Loucy (cell line): ENCODE data around the gene MCHR1.
A peak's percentile ranks its signal among the peaks of the same experiment; 100 is the strongest.

ENCODE experiments used
- H2AFZ ChIP-seq: fragments of 200-600 bp; sonication (generic); 2 replicates; pipeline ENCODE4 v1.6.0; 2016; ENCODE audit warnings: antibody characterized with exemption, mild to moderate bottlenecking, low read length, moderate library complexity
- H3F3A ChIP-seq: fragments of 200-600 bp; 2 replicates; pipeline ENCODE4 v1.6.0; 2016; ENCODE audit warnings: antibody characterized with exemption, low read depth, mild to moderate bottlenecking
- H3K27me3 ChIP-seq: fragments of 200-600 bp; sonication (generic); 2 replicates; pipeline ENCODE4 v1.6.1; 2014; ENCODE audit warnings: low read length, mild to moderate bottlenecking; ENCODE audit not compliant: insufficient read depth, poor library complexity, severe bottlenecking
- H3K36me3 ChIP-seq: fragments of 200-600 bp; sonication (generic); 2 replicates; pipeline ENCODE4 v1.6.1; 2016; ENCODE audit warnings: low read length; ENCODE audit not compliant: insufficient read depth
- H3K4me1 ChIP-seq: fragments of 200-600 bp; sonication (generic); 2 replicates; pipeline ENCODE4 v1.5.1; 2014; ENCODE audit warnings: low read length, mild to moderate bottlenecking; ENCODE audit not compliant: insufficient read depth, poor library complexity, severe bottlenecking
- H3K4me2 ChIP-seq: fragments of 200-600 bp; sonication (generic); 2 replicates; pipeline ENCODE4 v1.6.0; 2014; ENCODE audit warnings: antibody characterized with exemption, low read length, low read depth, mild to moderate bottlenecking; ENCODE audit not compliant: poor library complexity, severe bottlenecking
- H3K4me3 ChIP-seq: fragments of 200-600 bp; sonication (generic); 2 replicates; pipeline ENCODE4 v1.5.1; 2014; ENCODE audit warnings: low read length, mild to moderate bottlenecking, mixed read lengths; ENCODE audit not compliant: poor library complexity, severe bottlenecking
- H3K79me2 ChIP-seq: fragments of 200-600 bp; sonication (generic); 2 replicates; pipeline ENCODE4 v1.6.1; 2014; ENCODE audit warnings: low read length; ENCODE audit not compliant: insufficient read depth
- H3K9ac ChIP-seq: fragments of 200-600 bp; sonication (generic); 2 replicates; pipeline ENCODE4 v1.6.0; 2014; ENCODE audit warnings: mild to moderate bottlenecking, low read depth, low read length, moderate library complexity; ENCODE audit not compliant: poor library complexity, severe bottlenecking
- H3K9me2 ChIP-seq: fragments of 200-600 bp; sonication (generic); replicated peaks from 2 replicates; pipeline ENCODE4 v1.6.1; 2016; ENCODE audit warnings: low read depth, low read length, mixed read lengths
- H3K9me3 ChIP-seq: fragments of 200-600 bp; sonication (generic); 2 replicates; pipeline ENCODE4 v1.6.1; 2014; ENCODE audit warnings: mild to moderate bottlenecking, antibody characterized with exemption, low read length, low read depth; ENCODE audit not compliant: insufficient read depth
- H4K20me1 ChIP-seq: fragments of 200-600 bp; sonication (generic); 2 replicates; pipeline ENCODE4 v1.6.0; 2014; ENCODE audit warnings: antibody characterized with exemption, low read length, mild to moderate bottlenecking; ENCODE audit not compliant: insufficient read depth, poor library complexity, severe bottlenecking
- EZH2phosphoT487 ChIP-seq: fragments of 200-600 bp; IDR thresholded peaks from 2 replicates; pipeline ENCODE4 v1.6.1; 2018; ENCODE audit warnings: antibody characterized with exemption, mild to moderate bottlenecking, moderate library complexity, borderline replicate concordance
- TF ChIP-seq, protein P1 (sequence below): fragments of 200-600 bp; sonication (generic); conservative IDR thresholded peaks from 2 replicates; pipeline ENCODE4 v1.5.1; 2014; ENCODE audit warnings: mild to moderate bottlenecking, antibody characterized with exemption, low read length

Gene MCHR1

DNA sequence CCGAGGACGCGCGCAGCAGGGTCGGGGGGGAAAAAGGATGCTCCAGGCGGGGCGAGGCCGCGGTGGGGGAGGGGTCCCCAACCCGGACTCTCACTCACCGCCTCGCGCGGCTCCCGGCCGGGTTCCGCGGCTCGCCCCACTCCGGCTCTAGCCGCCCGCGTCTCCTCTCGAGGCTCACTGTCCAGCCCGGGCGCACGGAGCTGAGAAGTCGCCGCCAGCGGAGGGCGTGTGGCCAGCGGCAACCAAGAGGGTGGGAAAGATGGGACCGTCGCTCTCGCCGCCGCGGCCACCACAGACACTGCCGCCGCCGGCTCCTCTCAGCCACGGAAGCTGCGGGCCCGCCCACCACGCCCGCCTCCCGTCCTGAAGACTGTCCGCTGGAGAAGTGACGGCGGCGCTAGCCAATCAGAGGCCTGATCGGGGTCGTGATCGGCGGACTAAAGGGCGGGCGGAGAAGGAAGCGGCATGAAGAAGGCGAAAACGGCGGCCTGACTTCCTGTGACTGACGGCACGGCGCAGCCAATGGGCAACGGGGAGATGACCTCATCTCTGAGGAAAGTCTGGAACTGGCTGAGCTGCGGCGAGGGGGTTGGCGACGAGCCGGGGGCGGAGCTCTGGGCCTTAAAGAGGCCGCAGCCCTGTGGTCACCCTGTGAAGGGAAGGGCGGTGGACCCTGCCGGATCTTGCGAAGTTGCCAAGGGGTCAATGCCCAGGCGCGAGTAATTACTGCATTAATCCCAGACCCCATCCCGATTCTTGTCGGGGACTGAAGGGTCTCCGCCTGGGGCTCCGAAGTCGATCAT lies 42.7 kb upstream of the MCHR1 start, which contains the start of gene MRTFA:
Gene MRTFA (minus strand): TSS at position 340 of the 803 bp plus-strand sequence.
- Histone ChIP-seq H2AFZ (peak within 1 kb of the TSS; percentile 85), H3K4me3 (peak within 1 kb of the TSS; percentile 84), H3K9ac (peak within 1 kb of the TSS; percentile 77), H3K9me3 (no peaks in the 10 kb centered on the region), H3K4me2 (peak within 1 kb of the TSS; percentile 99), H3F3A (no peaks in the 10 kb centered on the region), H3K4me1 (peaks cover 32% of the 10 kb centered on the region), H3K36me3 (no peaks in the 10 kb centered on the region), H4K20me1 (peaks cover 28% of the 10 kb centered on the region), H3K27me3 (no peaks in the 10 kb centered on the region), H3K79me2 (peaks cover 47% of the 10 kb centered on the region), H3K9me2 (no peaks in the 10 kb centered on the region)
- TF ChIP-seq EZH2phosphoT487 = no peak
- TF ChIP-seq, protein P1, sequence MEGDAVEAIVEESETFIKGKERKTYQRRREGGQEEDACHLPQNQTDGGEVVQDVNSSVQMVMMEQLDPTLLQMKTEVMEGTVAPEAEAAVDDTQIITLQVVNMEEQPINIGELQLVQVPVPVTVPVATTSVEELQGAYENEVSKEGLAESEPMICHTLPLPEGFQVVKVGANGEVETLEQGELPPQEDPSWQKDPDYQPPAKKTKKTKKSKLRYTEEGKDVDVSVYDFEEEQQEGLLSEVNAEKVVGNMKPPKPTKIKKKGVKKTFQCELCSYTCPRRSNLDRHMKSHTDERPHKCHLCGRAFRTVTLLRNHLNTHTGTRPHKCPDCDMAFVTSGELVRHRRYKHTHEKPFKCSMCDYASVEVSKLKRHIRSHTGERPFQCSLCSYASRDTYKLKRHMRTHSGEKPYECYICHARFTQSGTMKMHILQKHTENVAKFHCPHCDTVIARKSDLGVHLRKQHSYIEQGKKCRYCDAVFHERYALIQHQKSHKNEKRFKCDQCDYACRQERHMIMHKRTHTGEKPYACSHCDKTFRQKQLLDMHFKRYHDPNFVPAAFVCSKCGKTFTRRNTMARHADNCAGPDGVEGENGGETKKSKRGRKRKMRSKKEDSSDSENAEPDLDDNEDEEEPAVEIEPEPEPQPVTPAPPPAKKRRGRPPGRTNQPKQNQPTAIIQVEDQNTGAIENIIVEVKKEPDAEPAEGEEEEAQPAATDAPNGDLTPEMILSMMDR = no peak

GRCh38 chr22:40637183-40638150 lies 41.8 kb upstream of the MCHR1 start:
- Histone ChIP-seq H2AFZ (peak overlapping the region; percentile 85), H3K4me3 (peak overlapping the region; percentile 84), H4K20me1 (peaks cover 28% of the 10 kb centered on the region)

DNA sequence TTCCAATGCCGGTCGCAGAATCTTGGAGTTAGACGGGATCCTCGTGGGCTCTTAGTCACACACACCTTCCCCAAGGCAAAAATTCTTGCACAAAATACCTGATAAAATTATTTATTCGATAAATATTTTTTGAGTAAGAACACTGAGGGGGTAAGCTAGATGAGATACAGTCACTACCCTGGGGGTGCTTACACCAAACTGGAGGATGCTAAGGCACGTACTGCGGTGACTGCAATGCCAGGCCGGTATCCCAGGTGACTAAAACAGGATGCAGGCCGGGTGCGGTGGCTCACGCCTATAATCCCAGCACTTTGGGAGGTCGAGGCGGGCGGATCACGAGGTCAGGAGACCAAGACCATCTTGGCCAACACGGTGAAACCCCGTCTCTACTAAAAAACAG lies 41.0 kb upstream of the MCHR1 start:
- Histone ChIP-seq H4K20me1 (peaks cover 21% of the 10 kb centered on the region), H3K4me3 (peak overlapping the region; percentile 84), H3K9ac (no peak overlapping the region), H3K9me2 (no peaks in the 10 kb centered on the region), H3K27me3 (no peaks in the 10 kb centered on the region), H3K4me2 (peak overlapping the region; percentile 71), H2AFZ (no peak overlapping the region), H3K36me3 (no peaks in the 10 kb centered on the region), H3K9me3 (no peaks in the 10 kb centered on the region), H3K4me1 (peaks cover 27% of the 10 kb centered on the region), H3K79me2 (peaks cover 30% of the 10 kb centered on the region), H3F3A (no peaks in the 10 kb centered on the region)
- TF ChIP-seq, protein P1 = no peak
- TF ChIP-seq EZH2phosphoT487 = no peak

More at GRCh38 chr22:40637183-40638150, 41.8 kb upstream of the MCHR1 start:
- no peak for TF ChIP-seq EZH2phosphoT487
- TF ChIP-seq, protein P1 = no peak
- Histone ChIP-seq H3K9ac (peak overlapping the region; percentile 77), H3K9me2 (no peaks in the 10 kb centered on the region), H3K79me2 (peaks cover 38% of the 10 kb centered on the region), H3K36me3 (no peaks in the 10 kb centered on the region), H3K4me1 (peaks cover 32% of the 10 kb centered on the region), H3F3A (no peaks in the 10 kb centered on the region), H3K4me2 (peak overlapping the region; percentile 71), H3K27me3 (no peaks in the 10 kb centered on the region), H3K9me3 (no peaks in the 10 kb centered on the region)
